Peyer's patch (tissue), 4 donors: ENCODE data around the gene ZFR. TPM values are rescaled to one million over a fixed set of nuclear protein-coding genes. Genes with fewer than 3 reads are reported as not detected.

Experiments used
- DNase-seq, 3 donors: peaks; one replicate each; pipeline ENCODE4 v3.0.0-alpha.2; 2017 to 2019
- H3K27ac ChIP-seq, 4 donors: fragments of 200-600 bp; sonication (generic); one replicate each; pipeline ENCODE4 v1.5.1; 2016 to 2019
- H3K27me3 ChIP-seq, 2 donors: fragments of 200-600 bp; sonication (generic); one replicate each; pipeline ENCODE4 v1.5.1; 2019
- H3K36me3 ChIP-seq, 3 donors: fragments of 200-600 bp; sonication (generic); one replicate each; pipeline ENCODE4 v1.5.1; 2016 to 2019
- H3K4me1 ChIP-seq, 4 donors: fragments of 200-600 bp; sonication (generic); one replicate each; pipeline ENCODE4 v1.5.1; 2016 to 2019
- H3K4me3 ChIP-seq, 4 donors: fragments of 200-600 bp; sonication (generic); 1 replicate in 3 of 4; 2 replicates in 1 of 4; pipeline ENCODE4 v1.5.1; 2016 to 2019; ENCODE audit warnings: mild to moderate bottlenecking in 1 of 4
- H3K9me3 ChIP-seq, 4 donors: fragments of 200-600 bp; sonication (generic); one replicate each; pipeline ENCODE4 v1.5.1; 2016 to 2019; ENCODE audit warnings: mild to moderate bottlenecking in 1 of 4
- POLR2A ChIP-seq, 2 donors: fragments of 450-650 bp; IDR thresholded peaks; one replicate each; pipeline ENCODE4 v1.5.1; 2017; ENCODE audit warnings: antibody characterized with exemption in 2 of 2, mild to moderate bottlenecking in 2 of 2, moderate library complexity in 2 of 2
- total RNA-seq, 4 donors: library from RNA; depleted of rRNA; stranded (reverse); fragments of >200 nt; gene quantifications; one replicate each; pipeline ENCODE4 v1.1.0, GENCODE V29; 2016
- TF ChIP-seq, protein P1 (sequence below), 6 experiments: fragments of 450-650 bp in 4 of 6; fragments of 200-600 bp in 2 of 6; sonication (generic) in 1 of 6; IDR thresholded peaks; one replicate each; pipeline ENCODE4 v1.5.1; 2017 to 2019; ENCODE audit warnings: antibody characterized with exemption in 6 of 6, mild to moderate bottlenecking in 3 of 6, moderate library complexity in 1 of 6

ZFR gene
- total RNA-seq, 4 donors from 2014 or later, result 33.5 to 66.8 (median 50.9) TPM

DNA sequence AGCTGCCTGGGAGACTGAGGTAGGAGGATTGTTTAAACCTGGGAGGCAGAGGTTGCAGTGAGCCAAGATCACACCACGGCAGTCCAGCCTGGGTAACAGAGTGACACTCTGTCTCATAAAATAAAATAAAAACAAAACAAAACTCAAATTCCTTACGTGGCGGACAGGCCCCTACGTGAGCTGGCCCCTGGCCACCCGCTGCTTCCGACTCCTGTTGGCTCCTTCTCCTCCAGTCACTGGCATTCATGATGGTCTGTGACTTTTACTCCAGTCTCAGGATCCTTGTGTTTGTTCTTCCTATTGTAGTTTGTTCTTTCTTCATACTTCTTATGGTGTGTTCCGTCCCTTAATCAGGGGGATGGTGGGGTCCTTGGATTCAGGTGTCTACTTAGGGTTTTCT, 28.5 kb upstream of the ZFR start:
- no peaks in the 10 kb centered on the region for H3K4me1 ChIP-seq
- TF ChIP-seq, protein P1, sequence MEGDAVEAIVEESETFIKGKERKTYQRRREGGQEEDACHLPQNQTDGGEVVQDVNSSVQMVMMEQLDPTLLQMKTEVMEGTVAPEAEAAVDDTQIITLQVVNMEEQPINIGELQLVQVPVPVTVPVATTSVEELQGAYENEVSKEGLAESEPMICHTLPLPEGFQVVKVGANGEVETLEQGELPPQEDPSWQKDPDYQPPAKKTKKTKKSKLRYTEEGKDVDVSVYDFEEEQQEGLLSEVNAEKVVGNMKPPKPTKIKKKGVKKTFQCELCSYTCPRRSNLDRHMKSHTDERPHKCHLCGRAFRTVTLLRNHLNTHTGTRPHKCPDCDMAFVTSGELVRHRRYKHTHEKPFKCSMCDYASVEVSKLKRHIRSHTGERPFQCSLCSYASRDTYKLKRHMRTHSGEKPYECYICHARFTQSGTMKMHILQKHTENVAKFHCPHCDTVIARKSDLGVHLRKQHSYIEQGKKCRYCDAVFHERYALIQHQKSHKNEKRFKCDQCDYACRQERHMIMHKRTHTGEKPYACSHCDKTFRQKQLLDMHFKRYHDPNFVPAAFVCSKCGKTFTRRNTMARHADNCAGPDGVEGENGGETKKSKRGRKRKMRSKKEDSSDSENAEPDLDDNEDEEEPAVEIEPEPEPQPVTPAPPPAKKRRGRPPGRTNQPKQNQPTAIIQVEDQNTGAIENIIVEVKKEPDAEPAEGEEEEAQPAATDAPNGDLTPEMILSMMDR (IDR thresholded peaks at IDR 0.05), result no peak
- no peak for TF ChIP-seq POLR2A (IDR thresholded peaks at IDR 0.05)
- H3K27me3 ChIP-seq, result no peaks in the 10 kb centered on the region
- H3K9me3 ChIP-seq, result no peaks in the 10 kb centered on the region
- no peak overlapping the region for H3K27ac ChIP-seq
- no peak for DNase-seq
- H3K36me3 ChIP-seq, result no peaks in the 10 kb centered on the region
- H3K4me3 ChIP-seq, result no peak overlapping the region

DNA sequence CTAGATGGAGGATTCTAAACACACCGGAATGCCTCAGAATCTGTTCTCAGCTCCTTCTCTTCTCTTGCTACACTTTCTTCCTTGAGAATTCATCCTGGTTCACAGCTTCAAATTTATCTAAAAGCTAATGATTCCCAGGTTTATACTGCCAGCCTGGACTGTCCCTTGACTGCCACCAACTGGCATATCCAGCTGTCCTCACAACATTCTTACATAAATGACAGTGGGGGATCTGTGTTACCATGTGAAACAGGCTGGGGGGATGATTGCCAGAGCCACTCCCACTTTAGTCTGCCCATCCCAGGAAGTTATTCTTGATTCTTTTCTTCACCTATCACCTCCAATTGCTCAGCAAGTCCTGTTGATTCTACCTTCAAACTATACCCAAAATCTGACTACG, 27.2 kb upstream of the ZFR start:
- H3K27ac ChIP-seq, result no peak overlapping the region
- H3K9me3 ChIP-seq, result no peaks in the 10 kb centered on the region
- no peaks in the 10 kb centered on the region for H3K4me1 ChIP-seq
- DNase-seq, result no peak
- H3K4me3 ChIP-seq, result no peak overlapping the region
- no peaks in the 10 kb centered on the region for H3K27me3 ChIP-seq
- TF ChIP-seq, protein P1 (IDR thresholded peaks at IDR 0.05), result no peak
- TF ChIP-seq POLR2A (IDR thresholded peaks at IDR 0.05), result no peak
- no peaks in the 10 kb centered on the region for H3K36me3 ChIP-seq

- H3K27me3 ChIP-seq, result no peaks in the 10 kb centered on the region
- TF ChIP-seq, protein P1 (IDR thresholded peaks at IDR 0.05), result no peak
Observed at GRCh38 chr5:32465076-32465475, 20.5 kb upstream of the ZFR start.

DNA sequence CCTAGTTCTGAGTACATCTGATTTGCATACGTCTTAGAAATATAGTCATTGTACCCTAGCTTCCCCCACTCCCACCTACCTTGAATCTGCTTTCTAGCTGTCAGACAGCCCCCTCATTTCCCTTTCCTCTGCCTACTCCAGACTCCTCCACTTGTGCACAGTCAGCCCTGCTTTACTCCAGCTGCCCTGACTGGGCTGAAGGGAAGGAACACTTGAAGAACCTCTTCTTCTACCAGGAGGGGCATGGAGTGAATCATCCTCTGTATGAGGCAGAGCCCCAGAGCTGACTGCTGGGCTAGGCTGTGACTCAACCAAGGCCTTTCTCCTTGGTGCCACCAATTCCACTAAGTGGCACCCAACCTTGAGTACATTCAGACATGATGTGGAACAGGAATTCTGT, 18.1 kb upstream of the ZFR start:
- H3K4me3 ChIP-seq, result no peak overlapping the region
- TF ChIP-seq POLR2A (IDR thresholded peaks at IDR 0.05), result no peak
- TF ChIP-seq, protein P1 (IDR thresholded peaks at IDR 0.05), result no peak
- no peak for DNase-seq
- H3K9me3 ChIP-seq, result peaks cover 0 to 5% (median 0%) of the 10 kb centered on the region in 4 donors
- no peaks in the 10 kb centered on the region for H3K4me1 ChIP-seq
- no peak overlapping the region for H3K27ac ChIP-seq
- no peaks in the 10 kb centered on the region for H3K27me3 ChIP-seq
- H3K36me3 ChIP-seq, result no peaks in the 10 kb centered on the region

More at GRCh38 chr5:32465076-32465475, 20.5 kb upstream of the ZFR start:
- Histone ChIP-seq H3K9me3 (no peaks in the 10 kb centered on the region), H3K4me3 (no peak overlapping the region), H3K27ac (no peak overlapping the region), H3K4me1 (no peaks in the 10 kb centered on the region), H3K36me3 (no peaks in the 10 kb centered on the region)
- no peak for DNase-seq

DNA sequence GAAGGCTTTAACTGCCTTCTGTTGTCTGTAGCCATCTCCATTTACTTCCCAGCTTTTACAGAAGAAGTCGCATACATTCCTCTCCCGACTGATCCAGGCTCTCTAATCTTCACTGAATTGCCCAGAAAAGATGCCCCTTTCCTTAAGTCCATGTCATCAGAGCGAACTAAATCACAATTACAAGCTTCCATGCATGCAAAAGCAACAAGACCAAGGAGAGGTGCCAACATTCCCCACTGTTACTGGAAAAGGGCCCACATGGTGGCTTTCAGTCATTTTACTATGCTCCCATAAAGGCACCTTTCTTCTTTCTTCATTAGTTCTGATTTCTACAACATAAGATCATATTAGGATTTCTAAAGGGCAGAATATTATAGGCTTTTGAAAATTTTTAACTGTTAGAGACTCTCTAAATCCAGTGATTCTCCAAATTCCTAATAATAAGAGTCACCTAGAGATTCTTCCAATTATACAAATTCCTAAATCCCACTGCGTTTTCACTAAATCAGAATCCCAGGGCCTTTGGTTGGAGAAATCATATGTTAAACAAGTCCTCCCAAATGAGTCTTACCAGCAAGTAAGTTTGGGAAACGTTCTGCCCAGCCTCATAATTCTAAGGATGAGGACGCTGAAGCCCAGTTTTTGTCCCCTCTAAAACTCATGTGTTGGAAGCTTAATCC, 17.0 kb upstream of the ZFR start:
- Histone ChIP-seq H3K4me1 (no peaks in the 10 kb centered on the region), H3K9me3 (peaks cover 0 to 5% (median 0%) of the 10 kb centered on the region in 4 donors), H3K27ac (no peak overlapping the region), H3K4me3 (no peak overlapping the region), H3K27me3 (no peaks in the 10 kb centered on the region), H3K36me3 (no peaks in the 10 kb centered on the region)
- no peak for TF ChIP-seq POLR2A (IDR thresholded peaks at IDR 0.05)
- TF ChIP-seq, protein P1 (IDR thresholded peaks at IDR 0.05), result no peak
- DNase-seq, result no peak
